Fibroblast of skin of back (primary cell): ENCODE results near the gene PLXDC2.
A peak's percentile ranks its signal among the peaks of the same experiment; 100 is the strongest.

Experiments
- DNase-seq: peaks from one replicate; pipeline ENCODE4 v3.0.0-alpha.2; 2013

The PLXDC2 gene

GRCh38 chr10:19815731-19816410 lies 361 bp upstream of the PLXDC2 start:
- DNase-seq: peak; percentile 50

GRCh38 chr10:19817231-19817933 lies 1.1 kb downstream of the PLXDC2 start:
- DNase-seq: peak; percentile 4

GRCh38 chr10:19818876-19819275 lies 2.6 kb downstream of the PLXDC2 start:
- no peak for DNase-seq

DNA sequence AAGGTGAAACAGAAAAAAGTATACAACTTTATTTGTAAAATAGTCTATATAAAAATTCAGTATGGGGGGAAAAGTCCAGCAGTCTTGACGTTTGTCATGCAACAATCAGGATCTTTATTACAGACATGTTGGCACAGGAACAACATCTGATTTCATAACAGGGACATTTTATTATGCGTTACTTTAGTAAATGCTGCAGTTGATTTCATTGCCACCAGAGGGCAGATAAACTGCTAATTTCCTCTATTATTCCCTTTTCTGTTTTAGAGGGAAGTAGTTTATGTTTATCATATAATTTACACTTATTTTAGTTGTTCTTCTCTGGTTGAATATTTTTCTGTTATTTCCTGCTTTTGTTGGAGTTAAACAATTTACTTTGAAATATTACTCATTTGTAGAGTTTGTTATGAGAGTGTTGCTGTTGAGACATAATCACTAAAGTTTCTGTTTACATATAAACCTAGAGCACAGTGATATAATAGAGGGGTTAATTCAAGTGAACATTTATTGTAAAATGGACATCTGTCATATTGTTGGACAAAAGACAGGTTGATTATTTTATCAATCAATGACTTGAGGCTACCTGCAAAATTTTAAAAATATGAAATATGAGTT lies 3.3 kb downstream of the PLXDC2 start:
- peak; percentile 54 for DNase-seq

DNA sequence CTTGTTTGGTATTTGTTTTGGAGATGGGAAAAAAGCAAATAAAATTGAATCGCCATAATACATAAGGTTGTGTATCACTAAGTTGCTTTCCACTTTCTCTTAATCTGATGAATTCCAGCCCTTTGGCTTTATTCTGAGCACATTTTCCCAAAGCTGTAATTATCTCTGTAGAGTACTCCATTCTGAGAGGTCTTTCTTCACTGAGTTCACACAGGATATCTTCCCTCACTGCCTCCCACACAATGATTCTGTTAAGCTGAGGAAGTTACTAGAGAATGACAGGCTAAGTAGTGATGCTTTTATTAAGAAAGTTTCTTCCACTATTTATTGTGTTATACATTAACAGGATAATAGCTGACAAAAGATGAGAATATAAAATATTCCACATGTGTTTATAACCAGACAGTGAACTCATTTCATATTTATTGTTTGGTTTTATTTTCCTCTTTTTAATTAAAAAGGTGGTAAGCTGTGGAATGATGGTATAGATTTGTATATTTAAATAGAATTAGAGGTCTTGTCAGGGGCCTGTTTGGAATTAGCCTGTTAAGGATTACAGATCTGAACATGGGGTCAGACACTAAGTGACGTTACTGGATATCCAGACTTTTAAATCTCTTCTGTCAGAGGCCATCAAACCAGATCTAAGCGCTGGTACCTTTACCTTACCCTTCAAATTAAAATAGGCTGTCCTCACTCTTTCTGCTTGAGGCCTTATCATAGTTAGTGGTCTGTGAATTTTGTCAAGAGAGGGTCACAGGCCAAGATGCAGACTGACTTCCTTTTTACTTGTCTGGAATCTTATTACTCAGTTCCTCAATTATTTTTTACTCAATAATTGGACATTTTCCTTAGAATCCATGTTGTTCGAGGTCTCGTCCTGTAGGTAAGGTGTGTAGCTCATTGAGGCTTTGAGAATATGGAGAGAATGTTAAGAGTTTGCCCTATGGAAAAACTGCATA lies 8.4 kb downstream of the PLXDC2 start:
- DNase-seq: no peak

GRCh38 chr10:19825700-19826099 lies 9.5 kb downstream of the PLXDC2 start:
- DNase-seq: no peak

- DNase-seq: no peak
Measured at GRCh38 chr10:19826712-19827111, 10.5 kb downstream of the PLXDC2 start.

GRCh38 chr10:19828278-19829049 lies 12.2 kb downstream of the PLXDC2 start:
- no peak for DNase-seq

GRCh38 chr10:19832699-19833098 lies 16.5 kb downstream of the PLXDC2 start:
- no peak for DNase-seq

DNA sequence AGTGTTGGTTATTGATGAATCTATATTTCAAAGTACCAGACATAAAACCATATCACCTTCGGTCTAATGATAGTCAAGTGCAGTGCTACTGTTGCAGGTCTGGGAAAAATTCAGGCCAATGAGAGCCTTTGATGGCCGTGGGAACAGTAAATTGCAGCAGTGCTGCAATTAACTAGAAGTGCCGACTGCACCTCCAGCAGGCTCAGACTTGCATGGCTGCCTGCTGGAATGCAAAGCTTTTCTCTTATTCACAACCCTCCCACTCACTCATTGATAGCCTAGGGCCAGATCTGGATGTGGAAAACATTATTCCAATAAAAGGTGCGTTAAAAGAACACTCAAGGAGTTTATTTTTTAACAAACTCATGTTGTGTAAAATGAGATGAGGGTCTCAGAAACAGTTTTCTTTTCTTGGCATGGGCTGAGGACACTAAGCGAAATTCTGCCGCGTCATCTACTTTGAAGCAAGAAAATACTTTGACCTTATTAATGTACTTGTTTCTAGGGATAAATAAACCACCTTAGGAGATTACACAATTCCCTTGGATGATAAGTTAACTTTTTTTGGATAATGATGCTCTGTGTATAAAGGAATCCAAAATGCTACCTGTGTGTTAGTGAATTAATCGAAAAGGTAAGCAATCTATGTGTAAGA lies 17.1 kb downstream of the PLXDC2 start:
- DNase-seq: no peak

DNA sequence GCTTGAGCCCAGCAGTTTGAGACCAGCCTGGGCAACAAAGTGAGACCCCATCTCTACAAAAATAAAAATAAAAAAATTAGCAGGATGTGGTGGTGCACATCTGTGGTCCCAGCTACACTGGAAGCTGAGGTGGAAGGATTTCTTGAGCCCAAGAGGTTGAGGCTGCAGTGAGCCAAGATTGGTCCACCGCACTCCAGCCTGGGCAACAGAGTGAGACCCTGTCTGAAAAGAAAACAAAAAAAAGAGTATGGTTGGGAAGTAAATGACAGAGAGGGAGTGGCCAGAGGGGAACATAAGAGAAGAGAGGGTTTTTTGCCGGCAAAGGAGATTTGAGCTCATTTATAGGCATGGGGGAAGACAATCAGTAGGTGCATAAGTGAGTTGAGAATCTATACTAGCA lies 19.7 kb downstream of the PLXDC2 start:
- no peak for DNase-seq

DNA sequence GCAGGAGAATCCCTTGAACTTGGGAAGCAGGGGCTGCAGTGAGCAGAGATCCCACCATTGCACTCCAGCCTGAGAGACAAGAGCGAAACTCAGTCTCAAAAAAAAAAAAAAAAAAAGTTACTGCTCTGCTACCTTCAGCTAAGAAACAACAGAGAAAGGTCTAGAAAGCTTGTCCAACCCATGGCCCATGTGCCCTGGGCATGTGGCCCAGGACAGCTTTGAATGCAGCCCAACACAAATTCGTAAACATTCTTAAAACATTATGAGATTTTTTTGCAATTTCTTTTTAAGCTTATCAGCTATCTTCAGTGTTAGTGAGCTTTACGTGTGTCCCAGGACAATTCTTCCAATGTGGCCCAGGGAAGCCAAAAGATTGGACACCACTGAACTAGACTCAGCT lies 22.9 kb downstream of the PLXDC2 start:
- no peak for DNase-seq

- DNase-seq: no peak
Measured at GRCh38 chr10:19839552-19839951, 23.3 kb downstream of the PLXDC2 start.

DNA sequence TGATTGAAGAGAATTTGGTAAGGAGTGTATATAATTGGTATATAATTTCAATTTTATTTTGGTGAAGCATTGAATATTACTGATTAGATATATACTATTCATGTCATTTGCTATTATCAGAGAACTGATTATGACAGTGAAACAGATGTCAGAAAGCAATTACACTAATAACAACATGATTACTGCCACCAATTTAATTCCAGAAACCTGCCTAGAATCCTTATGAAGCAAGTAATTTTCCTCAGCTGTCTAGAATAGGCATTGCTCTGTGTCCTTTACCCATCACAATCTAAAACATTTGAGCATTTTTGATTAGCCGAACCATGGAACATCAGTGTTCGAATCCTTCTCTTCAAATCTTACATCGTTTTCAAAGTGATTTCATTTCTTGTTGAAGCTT lies 24.5 kb downstream of the PLXDC2 start:
- no peak for DNase-seq

DNA sequence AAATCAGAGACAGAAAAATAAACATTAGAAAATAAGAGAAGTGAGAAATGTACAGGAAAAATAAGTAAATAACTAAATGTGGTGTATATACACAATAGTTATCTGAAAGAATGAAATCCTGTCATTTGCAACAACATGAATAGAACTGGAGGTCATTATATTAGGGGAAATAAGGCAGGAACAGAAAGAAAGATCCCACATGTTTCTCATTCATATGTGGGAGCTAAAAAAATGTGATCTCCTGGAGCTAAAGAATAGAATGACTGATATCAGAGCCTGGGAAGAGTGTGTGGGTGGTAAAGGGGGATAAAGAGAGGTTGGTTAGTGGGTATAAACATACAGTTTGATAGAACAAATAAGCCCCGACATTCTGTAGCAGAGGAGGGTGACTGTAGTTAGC lies 27.3 kb downstream of the PLXDC2 start:
- peak; percentile 32 for DNase-seq

DNA sequence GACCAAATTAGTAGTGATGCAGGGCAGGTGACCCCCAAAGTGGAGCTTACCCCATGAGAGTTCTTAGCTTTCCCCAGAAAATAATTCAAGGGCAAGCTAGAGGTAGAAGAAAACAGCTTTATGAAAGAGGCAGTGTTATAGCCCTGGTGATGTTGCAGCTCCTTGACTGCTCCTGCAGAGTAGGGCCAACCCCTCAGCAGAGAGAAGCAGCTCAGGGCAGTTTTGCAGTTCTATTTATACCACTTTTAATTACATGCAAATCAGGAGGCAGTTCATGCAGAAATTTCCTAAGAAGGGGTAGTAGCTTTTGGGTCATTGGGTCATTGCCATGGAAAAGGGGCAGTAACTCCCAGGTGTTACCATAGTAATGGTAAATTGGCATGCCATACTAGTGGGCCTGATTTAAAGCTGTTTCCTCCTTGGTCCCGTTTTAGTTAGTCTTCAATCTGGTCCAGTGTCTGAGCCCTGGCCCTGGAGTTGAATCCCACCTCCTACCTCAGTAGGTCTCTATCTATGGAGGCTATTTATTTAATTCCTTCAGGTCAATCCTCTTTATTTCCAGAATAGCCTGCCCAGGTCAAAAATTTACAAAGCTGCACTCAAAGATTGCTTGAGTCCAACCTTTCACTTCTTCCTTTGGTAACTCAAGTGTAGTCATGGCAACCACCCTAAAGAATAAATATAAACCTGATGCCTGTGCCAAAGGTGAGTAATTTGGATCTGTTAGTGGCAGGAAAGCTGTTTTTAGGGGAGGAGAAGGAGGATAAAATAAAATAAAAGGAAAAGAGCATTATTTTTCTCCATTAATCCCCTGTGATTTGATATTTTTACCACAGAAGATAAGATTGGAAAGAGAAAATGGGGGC lies 29.5 kb downstream of the PLXDC2 start:
- DNase-seq: no peak

- DNase-seq: peak; percentile 52
Measured at GRCh38 chr10:19847321-19847720, 31.1 kb downstream of the PLXDC2 start.

DNA sequence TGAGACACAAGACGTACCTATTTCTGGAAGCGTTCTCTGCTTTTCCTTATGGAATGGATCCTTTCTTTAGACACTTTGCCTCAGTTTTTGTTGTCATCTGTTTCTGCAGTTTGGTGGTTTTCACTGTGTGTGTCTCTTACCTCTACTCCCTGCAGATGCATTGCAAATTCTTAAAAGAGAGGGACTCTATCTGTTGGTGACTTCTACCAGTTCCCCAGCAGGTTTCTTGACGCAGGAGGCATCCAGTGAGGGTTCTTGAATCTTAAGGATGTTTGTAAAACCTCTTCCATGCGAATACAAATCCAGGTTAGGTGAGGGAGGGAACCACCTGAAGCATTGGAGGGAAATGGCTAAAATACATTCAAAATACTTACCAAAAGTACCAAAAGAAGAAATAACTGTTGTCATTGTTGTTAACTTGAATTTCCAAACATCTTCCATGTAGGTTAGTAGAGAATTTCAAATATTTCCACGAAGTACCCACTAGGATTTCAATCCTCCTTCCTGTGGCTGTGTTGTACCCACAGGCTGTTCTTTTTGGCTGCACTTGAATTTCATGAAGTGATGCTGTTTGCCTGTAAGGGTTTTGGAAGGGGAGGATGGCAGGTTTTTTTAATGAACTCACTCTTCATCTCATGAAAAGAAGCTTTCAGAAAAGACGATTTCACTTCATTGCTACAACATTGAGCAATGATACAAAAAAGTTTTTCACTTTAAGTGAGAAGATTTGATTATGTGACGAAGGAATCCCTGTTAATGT lies 32.2 kb downstream of the PLXDC2 start:
- DNase-seq: no peak

DNA sequence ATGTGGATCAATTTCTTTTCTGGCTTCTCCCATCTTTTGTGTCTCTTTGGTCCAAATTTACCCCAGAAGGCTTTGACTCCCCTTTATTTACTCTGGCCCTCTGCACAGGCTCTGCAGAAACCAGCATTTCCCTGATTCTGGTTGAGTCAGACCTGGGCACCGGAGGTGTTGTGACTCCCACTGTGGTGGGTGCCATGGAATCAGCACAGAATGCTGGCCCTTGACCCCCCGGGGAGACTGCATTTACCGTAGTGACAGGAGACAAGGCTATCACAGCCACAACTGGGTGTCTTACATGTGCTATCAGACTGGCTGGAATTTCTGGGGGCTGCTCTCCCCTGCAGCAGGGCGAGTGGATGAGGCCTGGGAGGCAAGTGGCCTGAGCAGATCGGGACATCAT lies 37.6 kb downstream of the PLXDC2 start:
- DNase-seq: no peak

DNA sequence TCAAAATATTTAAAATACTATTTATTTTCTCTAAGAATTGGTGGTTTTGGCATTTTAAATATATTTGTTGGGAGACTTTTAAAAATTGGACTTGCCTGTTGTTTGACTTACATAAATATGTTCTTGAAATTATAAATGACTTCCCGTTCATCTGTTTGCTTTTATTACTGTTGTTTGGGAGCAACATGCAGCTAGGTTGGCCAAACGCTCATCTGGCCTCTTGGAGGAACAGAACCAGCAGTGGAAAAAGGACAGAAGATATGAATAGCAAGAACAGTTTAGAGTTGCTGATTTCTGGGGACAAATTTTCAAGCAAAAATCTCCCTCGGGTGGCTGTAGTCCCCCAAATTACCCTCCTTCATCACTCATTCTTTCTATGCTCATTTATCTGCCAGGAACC lies 41.6 kb downstream of the PLXDC2 start:
- no peak for DNase-seq
